IMR-90 (cell line): Measurements from ENCODE around the gene FUT6.
"Not testable (repeated sequence)": the region's sequence is repeated elsewhere in the genome, so short reads cannot be mapped to it uniquely, and the experiment has no call there.

ENCODE experiments used
- CEBPB ChIP-seq: IDR thresholded peaks from 2 replicates; pipeline ENCODE4 v1.6.1; 2012; ENCODE audit warnings: low read depth, low read length, improper control_type of control experiment
- CHD1 ChIP-seq: IDR thresholded peaks from 2 replicates; pipeline ENCODE4 v1.6.1; 2012; ENCODE audit warnings: low read depth, low read length, improper control_type of control experiment
- FOS ChIP-seq: fragments of 150-350 bp; IDR thresholded peaks from 2 replicates; pipeline ENCODE4 v1.6.1; 2016; ENCODE audit warnings: low read depth, low read length
- MXI1 ChIP-seq: IDR thresholded peaks from 2 replicates; pipeline ENCODE4 v1.6.1; 2012; ENCODE audit warnings: low read depth, mild to moderate bottlenecking, low read length, moderate library complexity, borderline replicate concordance
- POLR2A ChIP-seq: IDR thresholded peaks from 2 replicates; pipeline ENCODE4 v1.6.1; 2012; ENCODE audit warnings: mild to moderate bottlenecking, low read depth, low read length
- RAD21 ChIP-seq: IDR thresholded peaks from 2 replicates; pipeline ENCODE4 v1.6.1; 2012; ENCODE audit warnings: low read length, improper control_type of control experiment
- TF ChIP-seq, protein P1 (sequence below): conservative IDR thresholded peaks from 2 replicates; pipeline ENCODE4 v1.5.1; 2012; ENCODE audit warnings: mild to moderate bottlenecking, low read depth, low read length, improper control_type of control experiment
- TF ChIP-seq, protein P2 (sequence below): fragments of 150-350 bp; IDR thresholded peaks from 2 replicates; pipeline ENCODE4 v1.6.1; 2017; ENCODE audit warnings: mild to moderate bottlenecking, antibody characterized with exemption, low read length, low read depth
- TF ChIP-seq, protein P3 (sequence below): fragments of 150-350 bp; IDR thresholded peaks from 2 replicates; pipeline ENCODE4 v1.6.1; 2016; ENCODE audit warnings: low read depth, mild to moderate bottlenecking, low read length, moderate library complexity, borderline replicate concordance

DNA sequence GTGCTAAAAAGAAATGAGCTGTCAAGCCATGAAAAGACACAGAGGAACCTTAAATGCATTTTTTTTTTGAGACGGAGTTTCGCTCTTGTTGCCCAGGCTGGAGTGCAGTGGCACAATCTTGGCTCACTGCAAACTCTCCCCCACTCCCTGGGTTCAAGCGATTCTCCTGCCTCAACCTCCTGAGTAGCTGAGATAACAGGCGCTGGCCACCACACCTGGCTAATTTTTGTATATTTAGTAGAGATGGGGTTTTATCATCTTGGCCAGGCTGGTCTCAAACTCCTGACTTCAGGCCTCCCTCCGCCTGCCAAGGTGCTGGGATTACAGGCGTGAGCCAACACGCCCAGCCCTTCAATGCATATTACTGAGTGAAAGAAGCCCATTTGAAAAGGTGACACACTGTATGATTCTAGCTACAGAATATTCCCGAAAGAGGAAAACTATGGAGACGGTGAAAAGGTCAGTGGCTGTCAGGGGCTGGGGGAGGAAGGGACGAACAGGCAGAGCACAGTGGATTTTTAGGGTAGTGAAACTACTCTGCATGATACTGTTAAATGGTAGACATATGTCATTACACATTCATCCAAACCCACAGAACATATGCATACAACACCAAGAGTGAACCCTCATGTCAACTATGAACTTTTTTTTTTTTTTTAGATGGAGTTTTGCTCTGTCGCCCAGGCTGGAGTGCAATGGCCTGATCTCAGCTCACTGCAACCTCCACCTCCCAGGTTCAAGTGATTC is 44.7 kb upstream of the FUT6 start:
- TF ChIP-seq FOS, CEBPB, POLR2A, CHD1, RAD21, MXI1: not testable (repeated sequence)
- TF ChIP-seq, protein P1, sequence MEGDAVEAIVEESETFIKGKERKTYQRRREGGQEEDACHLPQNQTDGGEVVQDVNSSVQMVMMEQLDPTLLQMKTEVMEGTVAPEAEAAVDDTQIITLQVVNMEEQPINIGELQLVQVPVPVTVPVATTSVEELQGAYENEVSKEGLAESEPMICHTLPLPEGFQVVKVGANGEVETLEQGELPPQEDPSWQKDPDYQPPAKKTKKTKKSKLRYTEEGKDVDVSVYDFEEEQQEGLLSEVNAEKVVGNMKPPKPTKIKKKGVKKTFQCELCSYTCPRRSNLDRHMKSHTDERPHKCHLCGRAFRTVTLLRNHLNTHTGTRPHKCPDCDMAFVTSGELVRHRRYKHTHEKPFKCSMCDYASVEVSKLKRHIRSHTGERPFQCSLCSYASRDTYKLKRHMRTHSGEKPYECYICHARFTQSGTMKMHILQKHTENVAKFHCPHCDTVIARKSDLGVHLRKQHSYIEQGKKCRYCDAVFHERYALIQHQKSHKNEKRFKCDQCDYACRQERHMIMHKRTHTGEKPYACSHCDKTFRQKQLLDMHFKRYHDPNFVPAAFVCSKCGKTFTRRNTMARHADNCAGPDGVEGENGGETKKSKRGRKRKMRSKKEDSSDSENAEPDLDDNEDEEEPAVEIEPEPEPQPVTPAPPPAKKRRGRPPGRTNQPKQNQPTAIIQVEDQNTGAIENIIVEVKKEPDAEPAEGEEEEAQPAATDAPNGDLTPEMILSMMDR = not testable (repeated sequence)
- TF ChIP-seq, protein P2, sequence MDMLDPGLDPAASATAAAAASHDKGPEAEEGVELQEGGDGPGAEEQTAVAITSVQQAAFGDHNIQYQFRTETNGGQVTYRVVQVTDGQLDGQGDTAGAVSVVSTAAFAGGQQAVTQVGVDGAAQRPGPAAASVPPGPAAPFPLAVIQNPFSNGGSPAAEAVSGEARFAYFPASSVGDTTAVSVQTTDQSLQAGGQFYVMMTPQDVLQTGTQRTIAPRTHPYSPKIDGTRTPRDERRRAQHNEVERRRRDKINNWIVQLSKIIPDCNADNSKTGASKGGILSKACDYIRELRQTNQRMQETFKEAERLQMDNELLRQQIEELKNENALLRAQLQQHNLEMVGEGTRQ = not testable (repeated sequence)
- TF ChIP-seq, protein P3, sequence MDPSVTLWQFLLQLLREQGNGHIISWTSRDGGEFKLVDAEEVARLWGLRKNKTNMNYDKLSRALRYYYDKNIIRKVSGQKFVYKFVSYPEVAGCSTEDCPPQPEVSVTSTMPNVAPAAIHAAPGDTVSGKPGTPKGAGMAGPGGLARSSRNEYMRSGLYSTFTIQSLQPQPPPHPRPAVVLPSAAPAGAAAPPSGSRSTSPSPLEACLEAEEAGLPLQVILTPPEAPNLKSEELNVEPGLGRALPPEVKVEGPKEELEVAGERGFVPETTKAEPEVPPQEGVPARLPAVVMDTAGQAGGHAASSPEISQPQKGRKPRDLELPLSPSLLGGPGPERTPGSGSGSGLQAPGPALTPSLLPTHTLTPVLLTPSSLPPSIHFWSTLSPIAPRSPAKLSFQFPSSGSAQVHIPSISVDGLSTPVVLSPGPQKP = not testable (repeated sequence)
